Measurements from ENCODE around the gene SMARCAL1.

Gene SMARCAL1

GRCh38 chr2:216477283-216478035 is 65.2 kb downstream of the SMARCAL1 start:
- DNase-seq, result no peak

- peak in 4 of 14 donors; percentile 12 to 45 (median 24) for DNase-seq
Measured at GRCh38 chr2:216478151-216478550, 65.9 kb downstream of the SMARCAL1 start.

- DNase-seq, result no peak
Measured at GRCh38 chr2:216478791-216479190, 66.5 kb downstream of the SMARCAL1 start.

- DNase-seq, result no peak
Measured at GRCh38 chr2:216480221-216480620, 67.9 kb downstream of the SMARCAL1 start.

- DNase-seq, result no peak
Measured at GRCh38 chr2:216482640-216483039, 70.4 kb downstream of the SMARCAL1 start.

- no peak for DNase-seq
Measured at GRCh38 chr2:216485237-216485636, 73.0 kb downstream of the SMARCAL1 start.

- no peak for DNase-seq
Measured at GRCh38 chr2:216485745-216486144, 73.5 kb downstream of the SMARCAL1 start.

GRCh38 chr2:216486271-216486670 is 74.0 kb downstream of the SMARCAL1 start:
- DNase-seq, result no peak

- no peak for DNase-seq
Measured at GRCh38 chr2:216486708-216487107, 74.4 kb downstream of the SMARCAL1 start.

- no peak for DNase-seq
Measured at GRCh38 chr2:216490061-216490460, 77.8 kb downstream of the SMARCAL1 start.

- no peak for DNase-seq
Measured at GRCh38 chr2:216491793-216492596, 79.7 kb downstream of the SMARCAL1 start.

- DNase-seq, result no peak
Measured at GRCh38 chr2:216492597-216493333, 80.5 kb downstream of the SMARCAL1 start.

GRCh38 chr2:216493334-216493685 is 81.0 kb downstream of the SMARCAL1 start:
- DNase-seq, result no peak

- no peak for DNase-seq
Measured at GRCh38 chr2:216495656-216496055, 83.4 kb downstream of the SMARCAL1 start.

- DNase-seq, result no peak
Measured at GRCh38 chr2:216497382-216498069, 85.2 kb downstream of the SMARCAL1 start.

- peak in 1 of 14 donors; percentile 47 for DNase-seq
Measured at GRCh38 chr2:216498070-216498378, 85.7 kb downstream of the SMARCAL1 start.

GRCh38 chr2:216498379-216499352 is 86.4 kb downstream of the SMARCAL1 start, which contains the start of gene RPL37A:
Gene RPL37A, plus strand, starts transcription at chr2:216498844. Its CDS starts 31 bp downstream, at chr2:216498875.
- DNase-seq, result peak; percentile 48 to 93 (median 89)

GRCh38 chr2:216499641-216500218 is 87.4 kb downstream of the SMARCAL1 start:
- DNase-seq, result no peak

GRCh38 chr2:216500572-216500971 is 88.3 kb downstream of the SMARCAL1 start:
- no peak for DNase-seq

- DNase-seq, result no peak
Measured at GRCh38 chr2:216501854-216502253, 89.6 kb downstream of the SMARCAL1 start.
